NCI-H748 (cell line): ENCODE measurements around the gene ITGAL.
"Not testable (repeated sequence)": the region's sequence is repeated elsewhere in the genome, so short reads cannot be mapped to it uniquely, and the experiment has no call there.

Experiments
- DNase-seq: peaks from one replicate; lab custom pipeline; 2025; ENCODE audit not compliant: unreplicated experiment; lab: John Stamatoyannopoulos, UW

Gene ITGAL

GRCh38 chr16:30457743-30458560, 14.6 kb upstream of the ITGAL start:
- DNase-seq = no peak

- no peak for DNase-seq
Measured at GRCh38 chr16:30458561-30459394, 13.8 kb upstream of the ITGAL start.

- DNase-seq = no peak
Measured at GRCh38 chr16:30459456-30459855, 13.1 kb upstream of the ITGAL start.

- not testable (repeated sequence) for DNase-seq
Measured at GRCh38 chr16:30461426-30461825, 11.1 kb upstream of the ITGAL start.

GRCh38 chr16:30464078-30464477, 8.5 kb upstream of the ITGAL start:
- no peak for DNase-seq

- DNase-seq = no peak
Measured at GRCh38 chr16:30470170-30470512, 2.4 kb upstream of the ITGAL start.

GRCh38 chr16:30470632-30470995, 1.9 kb upstream of the ITGAL start:
- DNase-seq = no peak

- DNase-seq = no peak
Measured at GRCh38 chr16:30473231-30474073, 910 bp downstream of the ITGAL start.

GRCh38 chr16:30474074-30474452, 1.5 kb downstream of the ITGAL start:
- DNase-seq = no peak

- DNase-seq = no peak
Measured at GRCh38 chr16:30474684-30475083, 2.1 kb downstream of the ITGAL start.

- DNase-seq = no peak
Measured at GRCh38 chr16:30476991-30477390, 4.4 kb downstream of the ITGAL start.

- DNase-seq = not testable (repeated sequence)
Measured at GRCh38 chr16:30477773-30478172, 5.2 kb downstream of the ITGAL start.

- no peak for DNase-seq
Measured at GRCh38 chr16:30478766-30479478, 6.4 kb downstream of the ITGAL start.

- DNase-seq = no peak
Measured at GRCh38 chr16:30481381-30481780, 8.8 kb downstream of the ITGAL start.

- DNase-seq = no peak
Measured at GRCh38 chr16:30482366-30482765, 9.8 kb downstream of the ITGAL start.

- no peak for DNase-seq
Measured at GRCh38 chr16:30484887-30485286, 12.3 kb downstream of the ITGAL start.

GRCh38 chr16:30485818-30486436, 13.4 kb downstream of the ITGAL start:
- DNase-seq = no peak

GRCh38 chr16:30488764-30489605, 16.4 kb downstream of the ITGAL start:
- no peak for DNase-seq

GRCh38 chr16:30490210-30490609, 17.7 kb downstream of the ITGAL start:
- no peak for DNase-seq

GRCh38 chr16:30491229-30491628, 18.7 kb downstream of the ITGAL start:
- no peak for DNase-seq
